Fibroblast of gingiva (primary cell): ENCODE measurements around the gene RAD52.
"Not testable (repeated sequence)": the region's sequence is repeated elsewhere in the genome, so short reads cannot be mapped to it uniquely, and the experiment has no call there.

Source experiments
- DNase-seq: peaks from one replicate; pipeline ENCODE4 v3.0.0-alpha.2; 2011; ENCODE audit warnings: low read depth

Gene RAD52

DNA sequence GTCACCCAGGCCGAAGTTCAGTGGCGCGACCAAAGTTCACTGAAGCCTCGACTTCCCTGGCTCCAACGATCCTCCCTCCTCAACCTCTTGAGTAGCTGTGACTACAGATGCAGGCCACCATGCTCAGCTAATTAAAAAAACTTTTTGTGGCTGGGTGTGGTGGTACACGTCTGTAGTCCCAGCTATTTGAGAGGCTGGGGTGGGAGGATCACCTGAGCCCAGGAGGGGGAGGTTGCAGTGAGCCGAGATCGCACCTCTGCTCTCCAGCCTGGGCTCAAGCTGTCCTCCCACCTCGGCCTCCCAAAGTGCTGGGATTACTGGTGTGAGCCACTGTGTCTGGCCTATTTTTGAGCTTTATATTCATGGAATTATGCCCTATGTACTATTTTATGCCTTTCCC is 18.1 kb upstream of the RAD52 start:
- DNase-seq = no peak

DNA sequence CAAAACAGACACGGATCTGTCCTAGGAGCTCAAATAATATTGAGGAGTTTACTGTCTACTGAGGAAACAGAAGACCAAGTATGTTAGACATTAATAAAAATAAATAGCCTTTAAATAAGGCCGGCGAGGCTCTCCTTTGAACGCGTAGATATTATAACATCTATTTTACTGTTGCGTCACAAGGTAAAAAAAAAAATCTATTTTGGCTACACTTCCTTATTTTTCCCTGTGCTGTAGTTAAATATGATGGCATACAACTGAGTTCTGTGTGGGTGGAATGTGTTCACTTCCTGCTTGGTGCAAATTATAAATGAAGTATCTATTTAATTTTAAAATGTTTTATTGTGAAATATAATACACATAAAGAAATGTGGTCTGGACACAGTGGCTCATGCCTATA is 17.2 kb upstream of the RAD52 start:
- no peak for DNase-seq

DNA sequence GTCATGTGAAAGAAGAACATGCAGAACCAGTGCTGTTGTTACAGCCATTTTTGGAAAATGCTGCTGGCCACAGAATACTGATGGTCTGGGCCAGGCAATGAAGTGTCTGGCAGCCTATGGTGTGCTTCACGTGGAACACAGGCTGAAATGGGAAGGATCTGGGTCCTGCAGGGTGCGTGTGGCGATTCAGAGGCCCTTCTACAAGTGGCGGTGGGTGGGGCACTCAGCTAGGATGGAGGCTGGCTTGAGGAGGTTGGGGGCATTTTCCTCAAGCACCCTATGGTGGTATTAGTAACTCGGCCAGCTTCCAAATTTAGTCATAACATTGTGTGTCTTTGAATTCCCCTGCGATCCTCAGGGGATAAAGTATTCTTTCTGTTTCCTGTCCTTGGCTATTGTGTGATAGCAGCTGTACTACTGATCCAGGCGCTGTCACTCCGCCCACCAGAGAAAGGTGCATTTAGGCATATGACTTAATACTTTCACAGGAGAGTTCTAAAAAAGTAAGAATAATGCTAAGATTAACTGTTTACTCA is 9.2 kb upstream of the RAD52 start:
- no peak for DNase-seq

DNA sequence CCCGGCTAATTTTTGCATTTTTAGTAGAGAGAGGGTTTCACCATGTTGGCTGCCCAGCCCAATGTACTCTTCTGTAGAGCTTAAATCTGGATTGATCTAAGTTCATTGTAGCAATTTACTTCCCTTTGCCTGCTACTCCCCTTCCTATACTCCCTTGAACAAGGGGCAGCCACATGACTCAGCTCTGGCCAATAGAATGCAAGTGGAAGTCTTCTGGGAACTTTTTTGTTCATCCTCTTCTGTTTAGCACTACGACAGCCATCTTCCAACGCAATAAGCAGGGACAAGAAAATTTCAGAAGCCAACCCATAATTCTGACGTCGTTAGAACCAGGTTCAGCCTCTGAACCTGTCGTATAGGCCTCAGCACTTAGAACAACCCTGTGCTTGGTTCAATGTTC is 6.4 kb upstream of the RAD52 start:
- DNase-seq = no peak

DNA sequence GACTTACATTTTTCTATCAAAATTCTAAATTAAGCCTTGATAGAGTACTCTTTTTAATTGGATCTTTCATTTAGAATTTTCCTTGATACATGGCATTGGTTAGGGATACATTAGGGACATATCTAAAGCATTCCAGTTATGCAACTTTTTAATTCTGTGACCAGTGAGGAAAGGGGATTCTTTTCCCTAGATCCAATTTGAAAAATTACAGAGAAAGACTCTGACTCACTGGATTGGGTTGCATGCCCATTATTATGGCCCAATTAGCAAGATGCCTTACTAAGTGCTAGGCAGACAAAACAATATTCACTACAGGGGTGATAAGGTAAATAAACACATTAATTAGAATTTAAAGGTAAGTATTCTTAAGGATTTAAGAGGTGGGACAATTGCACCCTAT is 5.2 kb upstream of the RAD52 start:
- DNase-seq = no peak

DNA sequence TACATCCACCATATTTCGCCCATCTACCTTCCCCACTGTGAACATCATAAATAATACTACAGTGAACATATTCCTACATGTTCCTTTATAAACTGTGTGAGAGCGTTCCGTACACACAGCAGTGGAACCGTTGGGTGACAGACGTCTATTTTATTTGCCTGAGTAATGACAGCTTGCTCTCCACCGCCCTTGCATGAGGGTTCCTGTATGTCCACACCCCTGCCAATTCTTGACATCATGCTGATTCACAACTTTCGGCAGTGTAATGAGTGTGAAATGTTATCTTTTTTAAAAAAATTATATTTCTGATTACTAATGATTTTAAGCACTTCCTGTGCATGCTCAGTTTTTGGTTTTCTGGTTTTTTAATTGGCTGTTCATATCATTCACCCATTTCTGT is 4.3 kb upstream of the RAD52 start:
- peak; percentile 23 for DNase-seq

DNA sequence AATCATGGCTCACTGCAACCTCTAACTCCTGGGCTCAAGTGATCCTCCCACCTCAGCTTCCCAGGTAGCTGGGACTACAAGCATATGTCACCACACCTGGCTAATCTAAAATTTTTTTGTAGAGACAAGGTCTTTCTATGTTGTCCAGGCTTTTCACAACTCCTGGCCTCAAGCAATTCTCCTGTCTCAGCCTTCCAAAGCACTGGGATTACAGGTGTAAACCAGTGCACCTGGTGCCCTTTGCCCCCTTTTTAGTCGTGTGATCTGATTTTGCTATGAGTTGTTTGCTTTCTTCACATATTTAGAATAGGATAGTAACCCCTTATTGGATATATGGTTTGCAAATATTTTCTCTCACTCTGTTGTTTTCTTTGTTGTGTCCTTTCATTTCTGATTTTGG is 1.7 kb upstream of the RAD52 start:
- DNase-seq = no peak

DNA sequence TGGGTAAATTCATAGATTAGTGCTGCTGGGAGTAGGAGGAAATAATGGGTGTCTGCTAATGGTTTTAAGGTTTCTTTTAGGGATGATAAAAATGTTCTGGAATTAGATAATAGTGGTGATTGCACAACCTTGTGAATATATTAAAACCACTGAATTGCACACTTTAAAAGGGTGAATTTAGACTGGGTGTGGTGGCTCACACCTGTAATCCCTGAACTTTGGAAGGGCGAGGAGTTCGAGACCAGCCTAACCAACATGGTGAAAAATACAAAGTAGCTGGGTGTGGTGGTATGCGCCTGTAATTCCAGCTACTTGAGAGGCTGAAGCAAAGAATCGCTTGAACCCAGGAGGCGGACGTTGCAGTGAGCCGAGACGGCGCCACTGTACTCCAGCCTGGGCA is 1.3 kb downstream of the RAD52 start:
- no peak for DNase-seq

DNA sequence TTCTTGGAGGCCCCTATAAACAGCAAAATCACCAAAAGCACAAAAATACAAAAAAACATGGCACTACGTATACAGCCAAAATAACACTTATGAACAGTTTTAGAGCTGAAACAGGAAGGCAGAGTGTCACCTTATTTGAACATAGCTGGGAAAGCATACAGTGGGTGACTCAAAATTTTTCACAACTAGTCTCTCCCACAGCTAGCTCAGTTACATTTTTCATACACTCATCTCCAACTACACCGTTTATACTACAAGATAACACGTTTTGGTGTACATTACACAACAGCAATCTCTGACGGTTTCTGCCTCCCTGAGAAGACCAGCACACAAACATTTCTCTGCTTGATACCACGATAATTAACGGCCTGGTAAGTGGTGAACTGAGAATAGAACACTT is 2.9 kb downstream of the RAD52 start:
- peak; percentile 11 for DNase-seq

DNA sequence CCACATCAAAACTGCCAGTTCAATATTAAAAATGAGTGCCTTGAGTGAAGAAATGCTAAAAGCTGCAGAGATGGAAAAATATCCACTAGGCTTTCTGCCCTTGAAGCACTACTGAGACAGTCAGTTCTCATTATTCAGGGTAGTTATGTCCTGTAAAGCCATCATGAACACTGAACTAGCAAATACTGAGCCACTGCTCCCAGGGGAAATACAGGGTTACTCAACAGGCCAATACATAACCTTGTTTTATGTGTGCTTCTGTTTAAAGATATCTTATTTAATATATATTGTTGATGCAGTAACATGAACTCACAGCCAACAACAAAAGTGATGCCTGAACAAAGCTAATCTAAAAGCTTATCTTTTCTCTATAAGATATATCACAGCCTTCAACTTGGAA is 3.3 kb downstream of the RAD52 start:
- DNase-seq = no peak

DNA sequence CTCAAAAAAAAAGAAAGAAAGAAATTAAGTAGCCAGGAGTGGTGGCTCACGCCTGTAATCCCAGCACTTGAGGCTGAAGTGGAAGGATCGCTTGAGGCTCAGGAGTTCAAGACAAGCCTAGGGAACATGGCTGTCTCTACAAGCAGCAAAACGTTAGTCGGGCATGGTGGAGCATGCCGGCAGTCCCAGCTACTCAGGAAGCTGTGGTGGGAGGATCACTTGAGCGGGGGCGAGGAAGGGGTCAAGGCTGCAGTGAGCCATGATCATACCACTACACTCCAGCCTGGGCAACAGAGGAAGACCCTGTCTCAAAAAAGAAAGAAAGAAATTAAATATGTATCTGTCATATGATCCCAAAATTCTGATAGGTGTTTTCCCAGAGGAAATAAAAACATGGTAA is 5.3 kb downstream of the RAD52 start:
- no peak for DNase-seq

DNA sequence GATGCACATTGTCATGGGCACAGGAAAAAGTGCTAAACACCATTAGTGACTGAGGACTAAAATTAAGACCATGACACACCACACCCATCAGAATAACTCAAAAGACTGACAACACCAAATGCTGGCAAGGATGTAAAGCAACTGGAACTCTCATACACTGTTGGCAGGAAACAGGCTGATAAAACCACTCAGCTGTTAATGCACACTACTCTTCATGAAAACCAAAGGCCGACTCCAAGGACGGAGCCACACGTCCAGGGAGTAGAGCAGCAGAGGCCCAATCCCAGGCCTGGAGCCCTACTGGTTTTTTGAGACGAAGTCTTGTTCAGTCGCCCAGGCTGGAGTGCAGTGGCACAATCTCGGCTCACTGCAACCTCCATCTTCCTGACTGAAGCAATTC is 6.4 kb downstream of the RAD52 start:
- no peak for DNase-seq

DNA sequence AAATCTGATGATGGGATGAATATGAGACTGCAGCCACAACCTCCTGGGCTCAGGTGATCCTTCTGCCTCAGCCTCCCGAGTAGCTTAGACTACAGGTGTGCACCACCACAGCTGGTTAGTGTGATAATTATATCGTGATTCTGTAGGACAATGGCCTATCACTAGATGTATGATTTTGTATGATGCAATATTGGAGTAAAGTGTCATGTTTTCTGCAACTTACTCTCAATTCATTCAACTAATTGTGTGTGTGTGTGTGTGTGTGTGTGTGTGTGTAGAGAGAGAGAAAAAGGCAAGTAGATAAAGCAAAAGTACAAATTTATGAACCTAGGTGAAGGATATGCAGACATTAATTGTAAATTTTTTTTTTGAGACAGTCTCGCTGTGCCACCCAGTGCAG is 10.7 kb downstream of the RAD52 start:
- no peak for DNase-seq

DNA sequence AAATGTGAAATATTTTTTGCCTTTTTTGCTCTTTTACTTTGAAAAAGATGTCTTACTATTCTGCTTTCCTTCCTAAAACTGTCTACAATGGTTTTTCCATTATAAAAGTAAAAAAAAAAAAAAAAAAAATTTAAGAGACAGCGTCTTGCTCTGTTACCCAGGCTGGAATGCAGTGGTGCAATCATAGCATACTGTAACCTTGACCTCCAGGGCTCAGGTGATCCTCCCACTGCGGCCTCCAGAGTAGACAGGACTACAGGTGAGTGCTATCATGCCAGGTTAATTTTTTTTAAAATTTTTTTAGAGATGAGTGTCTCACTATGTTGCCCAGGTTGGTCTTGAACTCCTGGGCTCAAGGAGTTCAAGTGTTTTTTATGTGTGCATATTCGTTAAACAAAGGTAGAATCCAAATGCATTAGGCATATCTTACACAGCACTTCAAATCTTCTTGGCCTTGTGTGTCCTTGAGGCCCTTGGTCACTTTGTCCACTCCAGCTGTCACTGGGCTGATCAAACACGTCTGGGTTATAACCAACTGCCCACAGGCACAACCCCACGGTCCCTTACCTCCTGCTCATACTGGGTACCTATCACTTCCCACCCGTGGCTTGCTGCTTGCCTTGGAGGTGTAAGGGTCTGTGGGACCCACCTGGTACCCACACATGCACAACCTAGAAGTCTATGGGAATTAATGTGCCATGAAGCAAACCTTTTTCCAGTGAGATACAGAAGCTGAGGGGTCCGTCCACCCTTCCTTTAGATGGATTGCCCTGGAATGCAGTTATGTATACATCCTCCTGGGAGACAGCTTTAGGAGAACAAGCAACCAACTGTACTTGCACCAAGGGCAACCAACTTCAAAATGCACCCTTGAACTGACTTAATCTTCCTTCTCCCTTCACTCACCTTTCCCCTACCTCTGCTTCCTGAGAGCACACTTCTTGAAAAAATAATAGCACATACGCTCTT is 12.8 kb downstream of the RAD52 start:
- DNase-seq = no peak

DNA sequence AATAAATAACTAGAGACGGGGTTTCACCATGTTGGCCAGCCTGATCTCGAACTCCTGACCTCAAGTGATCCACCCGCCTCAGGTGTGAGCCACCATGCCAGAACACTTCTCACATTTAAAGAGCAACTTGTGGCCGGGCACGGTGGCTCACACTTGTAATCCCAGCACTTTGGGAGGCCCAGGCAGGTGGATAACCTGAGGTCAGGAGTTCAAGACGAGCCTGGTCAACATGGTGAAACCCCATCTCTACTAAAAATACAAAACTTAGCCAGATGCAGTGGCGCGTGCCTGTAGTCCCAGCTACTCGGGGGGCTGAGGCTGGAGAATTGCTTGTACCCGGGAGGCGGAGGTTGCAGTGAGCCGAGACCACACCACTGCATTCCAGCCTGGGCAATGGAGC is 13.6 kb downstream of the RAD52 start:
- not testable (repeated sequence) for DNase-seq

DNA sequence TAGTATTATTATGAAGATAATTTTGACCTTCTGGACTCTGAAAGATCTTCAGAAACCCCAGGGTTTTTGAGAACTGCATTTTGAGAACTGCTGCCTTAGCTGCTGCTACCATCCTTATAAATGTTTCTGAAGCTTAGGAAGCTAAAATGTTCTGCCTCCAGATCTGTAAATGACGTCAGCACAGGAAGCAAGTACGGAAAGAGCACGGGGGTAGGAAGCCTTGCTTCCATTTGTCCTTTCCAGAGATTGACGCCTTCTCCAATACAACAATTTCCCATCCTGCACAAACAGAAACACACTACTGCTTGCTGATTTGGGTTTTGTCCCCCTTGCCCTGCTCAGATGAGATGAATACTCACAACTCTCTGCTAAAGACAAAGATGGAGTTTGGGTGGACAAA is 17.9 kb downstream of the RAD52 start:
- no peak for DNase-seq

DNA sequence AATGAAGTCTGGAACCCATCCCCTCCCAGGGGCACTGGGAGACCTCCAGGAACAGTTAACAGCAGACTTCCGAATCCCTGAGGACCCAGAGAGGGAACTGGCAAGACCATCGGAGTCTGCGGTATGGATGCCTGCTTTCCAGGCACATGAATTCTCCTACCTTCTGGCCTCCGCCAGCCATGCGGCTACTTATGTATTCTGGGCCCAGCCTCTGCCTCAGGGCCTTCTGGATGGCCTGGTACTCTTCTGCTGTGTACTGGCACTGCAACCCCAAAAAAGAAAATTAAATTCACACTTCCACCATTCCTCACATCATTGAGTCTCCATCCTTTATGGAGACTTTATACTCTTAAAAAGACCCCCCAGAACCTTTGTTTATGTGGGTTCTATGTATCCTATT is 18.4 kb downstream of the RAD52 start:
- no peak for DNase-seq

DNA sequence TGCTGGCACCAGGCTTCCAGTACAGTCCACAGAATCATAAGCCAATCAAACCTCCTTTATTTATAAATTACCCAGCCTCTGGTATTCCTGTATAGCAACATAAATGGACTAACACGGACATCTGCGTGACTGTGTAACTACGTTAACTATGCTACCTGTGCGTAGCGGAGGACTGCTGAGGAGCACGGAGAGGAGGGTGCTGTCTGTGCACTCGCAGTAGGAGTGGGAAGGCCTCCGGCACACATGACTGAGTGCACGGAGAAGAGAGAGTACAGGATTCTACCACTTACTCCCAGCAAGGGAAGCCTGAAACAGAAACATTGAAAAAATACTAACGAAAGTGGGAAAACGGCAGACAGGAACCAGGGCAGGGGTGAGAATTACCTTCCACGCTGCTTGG is 22.9 kb downstream of the RAD52 start:
- DNase-seq = no peak

DNA sequence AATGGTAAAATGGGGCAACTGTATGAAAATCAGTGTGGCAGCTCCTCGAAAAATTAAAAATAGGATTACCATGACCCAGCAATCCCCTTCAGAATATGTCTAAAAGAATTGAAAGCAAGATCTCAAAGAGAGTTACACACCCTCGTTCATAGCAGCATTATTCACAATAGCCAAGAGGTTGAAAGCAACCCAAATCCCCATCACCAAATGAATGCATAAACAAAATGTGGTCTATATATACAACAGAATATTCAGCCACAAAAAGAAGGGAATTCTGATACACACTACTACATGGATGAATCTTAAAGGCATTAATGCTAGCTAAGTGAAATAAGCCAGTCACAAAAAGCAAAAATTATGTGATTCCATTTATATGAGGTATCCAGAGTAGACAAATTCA is 27.2 kb downstream of the RAD52 start:
- DNase-seq = no peak

DNA sequence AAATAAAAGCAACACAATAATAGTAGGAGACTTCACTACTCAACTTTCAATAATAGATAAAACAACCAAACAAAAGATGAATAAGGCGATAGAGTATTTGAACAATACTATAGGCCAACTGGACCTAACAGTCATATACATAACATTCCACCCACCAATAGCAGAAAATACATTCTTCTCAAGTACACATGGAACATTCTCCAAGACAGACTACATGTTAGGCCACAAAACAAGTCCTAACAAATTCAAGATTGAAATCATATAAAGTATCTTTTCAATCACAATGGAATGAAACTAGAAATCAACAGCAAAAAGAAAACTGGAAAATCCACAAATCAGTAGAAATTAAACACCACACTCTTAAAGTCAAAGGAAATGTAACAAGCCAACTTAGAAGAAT is 28.8 kb downstream of the RAD52 start:
- DNase-seq = no peak

DNA sequence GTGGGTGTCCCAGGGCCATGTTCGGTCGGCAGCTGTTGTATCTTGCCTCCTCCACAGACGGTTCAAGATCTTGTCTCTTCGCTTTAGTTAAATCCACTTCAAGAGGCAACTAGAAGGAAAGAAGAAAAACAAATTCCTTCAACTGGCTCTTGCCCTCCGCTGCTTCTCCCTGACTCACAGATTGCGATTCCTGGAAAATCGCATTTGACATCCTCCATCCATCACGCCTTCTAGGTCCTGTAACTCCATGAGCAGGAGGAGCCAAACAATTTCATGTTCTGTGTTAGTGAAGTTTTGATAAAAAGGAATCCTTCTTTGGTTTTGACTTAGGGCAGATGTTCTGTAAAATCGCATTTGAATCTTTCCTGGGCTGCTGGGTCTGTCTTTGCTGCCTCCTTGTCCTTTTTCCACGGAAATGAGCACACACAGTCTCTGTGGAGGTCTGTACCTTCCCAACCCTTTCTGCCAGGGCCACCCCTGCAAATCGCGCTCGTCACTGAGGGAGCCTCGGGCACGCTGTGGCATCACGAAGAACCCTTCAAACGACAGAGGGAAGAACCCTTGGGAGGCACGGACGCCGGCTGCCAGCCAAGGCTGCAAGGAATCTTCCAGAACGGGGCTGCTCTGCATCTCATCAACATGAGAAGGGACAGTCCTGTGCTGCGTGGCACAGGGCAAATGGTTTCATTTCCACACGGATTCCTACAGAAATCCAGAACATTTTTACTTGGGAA is 32.6 kb downstream of the RAD52 start:
- no peak for DNase-seq

DNA sequence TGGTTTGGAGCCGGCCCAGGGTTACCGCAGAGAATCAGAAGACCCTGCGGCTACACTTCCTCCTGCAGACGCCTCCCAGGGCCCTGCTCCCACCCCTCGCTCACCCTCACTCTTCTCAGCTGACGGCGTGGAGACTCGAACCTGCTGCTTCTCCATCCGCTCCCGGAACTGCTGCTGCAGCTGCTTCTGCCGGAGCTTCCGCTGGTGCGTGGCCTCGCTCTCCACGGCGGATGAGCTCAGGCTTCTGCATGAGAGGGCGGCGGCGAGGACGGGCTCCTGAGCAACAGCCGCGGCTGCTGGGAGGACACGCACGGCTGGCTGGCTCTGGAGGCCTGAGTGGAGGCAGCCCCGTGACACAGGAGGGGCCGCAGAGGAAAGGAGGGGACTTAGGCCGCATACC is 33.3 kb downstream of the RAD52 start:
- DNase-seq = no peak

DNA sequence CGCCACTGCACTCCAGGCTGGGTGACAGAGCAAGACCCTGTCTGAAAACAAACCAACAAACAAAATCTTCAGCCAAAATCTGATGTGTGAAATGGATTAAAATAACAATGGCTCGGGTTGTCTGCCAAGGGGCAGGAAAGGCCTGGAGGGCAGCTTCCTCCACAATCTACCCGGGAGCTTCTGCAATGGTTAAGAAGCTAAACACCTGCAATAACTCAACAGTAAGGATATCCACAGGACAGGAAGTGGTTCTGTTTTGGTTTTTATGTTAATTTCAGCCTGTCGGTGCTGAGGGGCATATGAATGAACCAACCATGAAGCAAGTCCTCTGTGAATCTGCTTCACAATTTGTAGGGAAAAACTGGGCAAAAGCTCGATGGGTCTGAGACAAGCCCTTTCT is 34.4 kb downstream of the RAD52 start:
- no peak for DNase-seq
